RWPE2 (cell line): ENCODE data around the gene ABTB2.

ENCODE experiments used
- ATAC-seq: fragments of 200-7000 bp; cut with Tn5 transposase; 3 replicates; pipeline ENCODE4 v1.9.1; 2021; ENCODE audit warnings: low read depth
- DNase-seq: peaks from one replicate; pipeline ENCODE4 v3.0.0-alpha.2; 2020; ENCODE audit warnings: low spot score
- H3K27ac ChIP-seq: fragments of 450-650 bp; 2 replicates; pipeline ENCODE4 v1.5.1; 2017; ENCODE audit warnings: mild to moderate bottlenecking; ENCODE audit not compliant: poor library complexity, severe bottlenecking
- H3K27me3 ChIP-seq: fragments of 250-450 bp; sonication (Bioruptor Pico); 2 replicates; pipeline ENCODE4 v1.5.1; 2021; ENCODE audit warnings: mild to moderate bottlenecking, moderate library complexity; ENCODE audit not compliant: insufficient read depth, poor library complexity, severe bottlenecking
- H3K36me3 ChIP-seq: fragments of 250-450 bp; sonication (Bioruptor Pico); 2 replicates; pipeline ENCODE4 v1.5.1; 2020; ENCODE audit warnings: low read depth, mild to moderate bottlenecking, moderate library complexity
- H3K4me1 ChIP-seq: fragments of 250-450 bp; sonication (Bioruptor Pico); 2 replicates; pipeline ENCODE4 v1.5.1; 2021; ENCODE audit warnings: mild to moderate bottlenecking, moderate library complexity; ENCODE audit not compliant: insufficient read depth, poor library complexity, severe bottlenecking
- H3K4me3 ChIP-seq: fragments of 250-450 bp; sonication (Bioruptor Pico); 2 replicates; pipeline ENCODE4 v1.5.1; 2021; ENCODE audit warnings: mild to moderate bottlenecking, moderate library complexity; ENCODE audit not compliant: severe bottlenecking
- H3K9me3 ChIP-seq: fragments of 250-450 bp; sonication (Bioruptor Pico); 2 replicates; pipeline ENCODE4 v1.5.1; 2021; ENCODE audit warnings: mild to moderate bottlenecking, moderate library complexity; ENCODE audit not compliant: severe bottlenecking
- CTCF ChIP-seq: fragments of 450-650 bp; IDR thresholded peaks from one replicate; pipeline ENCODE4 v1.5.1; 2017; ENCODE audit warnings: mild to moderate bottlenecking, moderate library complexity; ENCODE audit not compliant: poor library complexity, severe bottlenecking

The ABTB2 gene

GRCh38 chr11:34225091-34225490 is 132.7 kb downstream of the ABTB2 start:
- ATAC-seq: no peak
- no peaks in the 10 kb centered on the region for H3K27me3 ChIP-seq
- DNase-seq: no peak
- H3K9me3 ChIP-seq: no peaks in the 10 kb centered on the region
- TF ChIP-seq CTCF: no peak
- H3K36me3 ChIP-seq: no peaks in the 10 kb centered on the region
- H3K4me3 ChIP-seq: no peak overlapping the region
- no peak overlapping the region for H3K27ac ChIP-seq
- no peaks in the 10 kb centered on the region for H3K4me1 ChIP-seq

DNA sequence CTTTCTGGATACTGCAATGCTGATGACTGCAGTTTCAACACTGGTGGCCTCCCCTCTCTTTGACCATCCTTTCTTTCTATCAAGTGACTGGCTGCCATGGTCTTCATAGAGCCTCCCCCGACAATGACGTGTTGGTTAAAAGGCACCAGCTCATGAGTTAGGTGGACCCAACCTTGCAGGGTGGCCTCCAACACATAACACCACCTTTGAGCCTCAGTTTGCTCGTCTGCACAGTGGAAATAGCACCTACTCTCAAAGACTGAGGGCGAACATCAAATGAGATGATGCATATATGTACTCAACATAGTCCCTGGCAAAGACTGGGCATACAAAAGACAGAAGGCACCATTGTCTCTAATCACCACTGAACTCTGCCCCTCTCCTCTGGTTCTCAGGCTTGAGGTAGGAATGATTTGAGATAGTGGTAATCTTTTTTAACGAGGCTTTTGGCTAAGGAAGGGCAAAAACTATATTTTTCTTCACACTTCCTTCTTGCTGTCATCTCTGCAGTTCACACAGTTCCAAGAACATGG is 133.3 kb downstream of the ABTB2 start:
- no peak for TF ChIP-seq CTCF
- no peaks in the 10 kb centered on the region for H3K27me3 ChIP-seq
- no peaks in the 10 kb centered on the region for H3K36me3 ChIP-seq
- ATAC-seq: no peak
- H3K4me3 ChIP-seq: no peak overlapping the region
- no peak overlapping the region for H3K27ac ChIP-seq
- DNase-seq: no peak
- no peaks in the 10 kb centered on the region for H3K9me3 ChIP-seq
- no peaks in the 10 kb centered on the region for H3K4me1 ChIP-seq

DNA sequence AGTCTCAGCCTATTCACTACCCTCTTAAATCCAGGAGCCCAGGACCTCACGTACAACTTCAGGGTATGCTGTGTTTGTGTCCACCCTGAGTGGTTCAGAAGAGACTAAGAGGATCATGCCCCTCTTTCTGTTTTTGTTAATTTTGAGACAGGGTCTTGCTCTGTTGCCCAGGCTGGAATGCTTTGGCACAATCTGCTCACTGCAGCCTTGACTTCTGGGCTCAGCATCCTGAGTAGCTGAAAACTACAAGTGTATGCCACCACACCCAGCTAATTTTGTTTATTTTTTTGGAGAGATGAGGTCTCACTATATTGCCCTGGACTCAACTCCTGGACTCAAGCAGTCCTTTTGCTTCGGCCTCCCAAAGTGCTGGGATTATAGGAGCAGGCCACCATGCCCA is 133.9 kb downstream of the ABTB2 start:
- Histone ChIP-seq H3K9me3 (no peaks in the 10 kb centered on the region), H3K4me3 (no peak overlapping the region), H3K36me3 (no peaks in the 10 kb centered on the region), H3K27ac (no peak overlapping the region), H3K27me3 (no peaks in the 10 kb centered on the region), H3K4me1 (no peaks in the 10 kb centered on the region)
- DNase-seq (no peak), ATAC-seq (no peak)
- TF ChIP-seq CTCF: no peak

DNA sequence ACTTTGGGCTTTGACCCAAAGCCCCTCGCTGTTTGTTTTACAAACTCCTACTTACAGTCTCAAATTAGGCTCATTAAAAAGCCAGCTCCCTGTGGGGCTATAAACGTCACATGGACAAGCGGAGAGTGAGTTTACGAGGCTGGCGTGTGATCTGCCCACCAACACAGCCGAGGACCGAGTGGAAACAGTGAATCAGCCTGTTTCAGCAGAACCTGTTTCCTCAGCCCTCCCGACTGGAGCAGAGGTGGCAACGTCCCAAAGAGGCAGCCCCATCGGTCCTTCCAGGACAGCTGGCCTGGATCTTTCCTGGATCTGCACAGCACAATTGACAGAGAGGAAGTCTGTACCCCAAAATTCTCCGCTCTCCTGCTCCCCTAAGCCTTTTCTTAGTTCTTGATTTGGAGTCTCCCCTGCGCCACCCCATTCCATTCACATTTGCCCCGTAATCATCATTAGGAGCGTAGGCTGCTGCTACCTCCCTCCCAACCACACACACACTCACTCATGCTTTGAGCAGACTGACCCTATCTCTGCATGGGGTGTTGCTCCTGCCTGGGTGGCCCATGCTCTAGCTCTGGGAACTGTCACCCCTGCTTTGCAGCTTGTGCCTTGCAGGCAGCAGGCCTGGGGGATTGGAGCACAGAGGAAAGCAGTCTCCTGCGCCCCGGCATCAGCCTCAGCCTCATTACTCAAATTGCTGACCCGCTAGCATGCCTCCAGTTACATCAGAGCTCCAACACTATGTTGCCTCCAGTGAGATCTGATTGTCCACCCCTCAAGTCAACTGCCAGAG is 134.6 kb downstream of the ABTB2 start:
- no peak for ATAC-seq
- Histone ChIP-seq H3K4me3 (no peak overlapping the region), H3K27ac (no peak overlapping the region), H3K9me3 (no peaks in the 10 kb centered on the region), H3K4me1 (no peaks in the 10 kb centered on the region), H3K36me3 (no peaks in the 10 kb centered on the region), H3K27me3 (no peaks in the 10 kb centered on the region)
- DNase-seq: no peak
- no peak for TF ChIP-seq CTCF

DNA sequence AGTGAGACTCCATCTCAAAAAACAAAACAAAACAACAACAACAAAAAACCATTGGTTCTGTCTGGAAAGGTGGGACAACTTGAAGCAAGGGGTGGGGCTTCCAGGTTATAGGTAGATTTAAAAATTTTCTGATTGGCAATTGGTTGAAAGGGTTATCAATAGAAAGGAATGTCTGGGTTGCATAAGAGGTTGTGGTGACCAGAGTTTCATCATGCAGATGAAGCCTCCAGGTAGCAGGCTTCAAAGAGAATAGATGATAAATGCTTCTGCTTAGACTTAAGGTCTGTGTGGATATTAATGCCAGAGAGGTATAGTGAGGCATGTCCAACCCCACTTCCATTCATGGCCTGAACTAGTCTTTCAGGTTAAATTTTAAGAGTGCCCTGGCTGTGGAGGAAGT is 135.8 kb downstream of the ABTB2 start:
- Histone ChIP-seq H3K4me3 (no peak overlapping the region), H3K9me3 (no peaks in the 10 kb centered on the region), H3K27ac (no peak overlapping the region), H3K4me1 (no peaks in the 10 kb centered on the region), H3K27me3 (no peaks in the 10 kb centered on the region), H3K36me3 (no peaks in the 10 kb centered on the region)
- no peak for TF ChIP-seq CTCF
- no peak for ATAC-seq
- no peak for DNase-seq
